K562 (cell line): ENCODE results near the gene IBA57. TPM values are rescaled to one million over a fixed set of nuclear protein-coding genes. Genes with fewer than 3 reads are reported as not detected.

Experiments
- ATAC-seq: fragments of 200-7000 bp; cut with Tn5 transposase; 3 replicates; pipeline ENCODE4 v1.9.1; 2020; ENCODE audit warnings: moderate library complexity
- BruUV-seq: library from RNA; stranded (reverse); fragments of 400-500 nt; replicated peaks from 2 replicates; lab custom pipeline; 2021; lab: Mats Ljungman, UMichigan
- CTCF ChIA-PET: fragments of 300-600 bp; formaldehyde crosslinking; extraction: SDS; loops from one replicate; lab custom pipeline; 2021; ENCODE audit warnings: low intra/inter-chr PET ratio; lab: Yijun Ruan, JAX
- POLR2A ChIA-PET: fragments of 300-600, 350-650 bp; sonication (Branson Sonifier 250); formaldehyde crosslinking; extraction: SDS; loops from one replicate; lab custom pipeline; 2021; ENCODE audit warnings: antibody characterized with exemption, inconsistent platforms; lab: Yijun Ruan, JAX
- DNase-seq, 4 experiments: peaks; one replicate each; pipeline versions ENCODE4 v3.0.0 to v3.0.0-alpha.2; 2011 to 2018; ENCODE audit warnings: low spot score in 3 of 4, mixed read lengths in 3 of 4; ENCODE audit errors: extremely low read depth in 1 of 4
- FAIRE-seq: peaks from 2 replicates; lab custom pipeline; 2011; peaks lifted over from hg19 to GRCh38; lab: Jason Lieb, UNC
- H2AFZ ChIP-seq: 2 replicates; pipeline ENCODE4 v1.6.0; 2011; ENCODE audit warnings: low read depth, low read length, control low read depth, inconsistent platforms
- H3K27ac ChIP-seq: fragments of 200-600 bp; 3 replicates; pipeline ENCODE4 v1.8.0; 2011; ENCODE audit warnings: low read depth, mild to moderate bottlenecking, control low read depth, inconsistent platforms, low read length, moderate library complexity, mixed read lengths; ENCODE audit errors: extremely low read depth
- H3K27me3 ChIP-seq, 2 experiments: fragments of 300-600 bp in 1 of 2; 2 replicates in 1 of 2; 3 replicates in 1 of 2; pipeline versions ENCODE4 v1.6.0 to v1.8.0; 2011; ENCODE audit warnings: inconsistent platforms in 2 of 2, low read length in 2 of 2, mild to moderate bottlenecking in 1 of 2, mixed read lengths in 1 of 2, moderate library complexity in 1 of 2; ENCODE audit not compliant: control insufficient read depth in 2 of 2, insufficient read depth in 2 of 2
- H3K36me3 ChIP-seq: fragments of 300-600 bp; 3 replicates; pipeline ENCODE4 v1.8.0; 2011; ENCODE audit warnings: mild to moderate bottlenecking, low read length, inconsistent platforms; ENCODE audit not compliant: control insufficient read depth, insufficient read depth
- H3K4me1 ChIP-seq, 2 experiments: fragments of 200-600 bp in 1 of 2; replicated peaks in 1 of 2; 2 replicates in 1 of 2; 3 replicates in 1 of 2; pipeline versions ENCODE4 v1.5.1 to v1.8.0; 2011; ENCODE audit warnings: inconsistent platforms in 2 of 2, low read length in 2 of 2, mild to moderate bottlenecking in 1 of 2, mixed read lengths in 1 of 2, moderate library complexity in 1 of 2; ENCODE audit not compliant: control insufficient read depth in 2 of 2, insufficient read depth in 2 of 2
- H3K4me2 ChIP-seq: 2 replicates; pipeline ENCODE4 v1.6.1; 2011; ENCODE audit warnings: low read length, control low read depth, inconsistent platforms, mixed read lengths; ENCODE audit not compliant: insufficient read depth
- H3K4me3 ChIP-seq: fragments of 200-600 bp; sonication (generic), shearing (Covaris generic); 2 replicates; pipeline ENCODE4 v1.5.1; 2016; ENCODE audit warnings: control low read depth, inconsistent platforms
- H3K79me2 ChIP-seq: fragments of 200-600 bp; 3 replicates; pipeline ENCODE4 v1.8.0; 2011; ENCODE audit warnings: low read length, inconsistent platforms; ENCODE audit not compliant: control insufficient read depth, insufficient read depth
- H3K9ac ChIP-seq, 2 experiments: 2 replicates each; pipeline versions ENCODE4 v1.6.0 to v1.6.1; 2011; ENCODE audit warnings: low read depth in 2 of 2, low read length in 2 of 2, control low read depth in 1 of 2, inconsistent platforms in 1 of 2, mild to moderate bottlenecking in 1 of 2, mixed read lengths in 1 of 2; ENCODE audit not compliant: insufficient read depth in 1 of 2
- H3K9me1 ChIP-seq: one replicate; pipeline ENCODE4 v1.6.0; 2011; ENCODE audit warnings: inconsistent platforms, mild to moderate bottlenecking, low read length, moderate library complexity; ENCODE audit not compliant: control insufficient read depth, insufficient read depth
- H3K9me3 ChIP-seq: replicated peaks from 2 replicates; pipeline ENCODE4 v1.5.1; 2011; ENCODE audit warnings: low read depth, low read length, inconsistent platforms; ENCODE audit not compliant: control insufficient read depth, insufficient read depth
- H4K20me1 ChIP-seq: replicated peaks from 2 replicates; pipeline ENCODE4 v1.6.1; 2011; ENCODE audit warnings: low read length, inconsistent platforms, mixed read lengths; ENCODE audit not compliant: control insufficient read depth, insufficient read depth
- CCAR2 ChIP-seq: fragments of 200-400 bp; formaldehyde crosslinking; IDR thresholded peaks from 2 replicates; pipeline ENCODE4 v1.6.1; 2017; ENCODE audit warnings: mild to moderate bottlenecking, low read depth, low read length
- DACH1 ChIP-seq: fragments of 450-650 bp; IDR thresholded peaks from 2 replicates; pipeline ENCODE4 v1.6.1; 2018; ENCODE audit not compliant: partially characterized antibody
- ELF2 ChIP-seq: fragments of 250-450 bp; sonication (Bioruptor Pico); IDR thresholded peaks from 2 replicates; pipeline ENCODE4 v1.5.0; 2021; ENCODE audit warnings: mild to moderate bottlenecking
- KHSRP ChIP-seq: fragments of 450-650 bp; IDR thresholded peaks from 2 replicates; pipeline ENCODE4 v1.6.1; 2017
- MYNN ChIP-seq, 2 experiments: sonication (generic); formaldehyde crosslinking in 1 of 2; IDR thresholded peaks; 2 replicates each; pipeline versions ENCODE4 v1.5.0 to v1.6.1; 2016 to 2020; ENCODE audit warnings: antibody characterized with exemption in 1 of 2, missing genetic modification reagents in 1 of 2
- NFATC3 ChIP-seq: fragments of 450-650 bp; IDR thresholded peaks from 2 replicates; pipeline ENCODE4 v1.6.1; 2017; ENCODE audit warnings: mild to moderate bottlenecking
- SAP30 ChIP-seq: fragments of 200-600 bp; sonication (generic); IDR thresholded peaks from 2 replicates; pipeline ENCODE4 v1.6.1; 2012; ENCODE audit warnings: borderline replicate concordance, low read depth, mild to moderate bottlenecking, moderate library complexity, low read length, control low read depth, inconsistent platforms; ENCODE audit not compliant: insufficient read depth, poor library complexity, severe bottlenecking
- ZNF324 ChIP-seq: fragments of 250-450 bp; sonication (Bioruptor Pico); IDR thresholded peaks from 2 replicates; pipeline ENCODE4 v1.4.0; 2020; ENCODE audit warnings: mild to moderate bottlenecking
- ZNF589 ChIP-seq: fragments of 200-800 bp; sonication (Bioruptor generic); IDR thresholded peaks from 2 replicates; pipeline ENCODE4 v1.6.1; 2016; ENCODE audit warnings: low read depth, missing genetic modification characterization, missing compliant biosample characterization
- ZNF778 ChIP-seq: fragments of 450-650 bp; formaldehyde crosslinking; IDR thresholded peaks from 2 replicates; pipeline ENCODE4 v1.4.0; 2020; ENCODE audit warnings: mild to moderate bottlenecking, moderate library complexity
- ZSCAN29 ChIP-seq: fragments of 450-650 bp; IDR thresholded peaks from 2 replicates; pipeline ENCODE4 v1.6.1; 2017
- WGBS: fragments of 100-300 bp; shearing (Covaris generic); methylation state at CpG from one replicate; pipeline ENCODE4 v1.1.6; 2016; ENCODE audit warnings: low coverage, mixed read lengths; ENCODE audit not compliant: insufficient coverage; ENCODE audit errors: missing lambda C conversion rate; 5-methylcytosine and 5-hydroxymethylcytosine counted together
- in situ Hi-C: fragments of 300-500 bp; cut with MboI; formaldehyde crosslinking; loops from 4 replicates; pipeline ENCODE4 v1.15.0; 2018; ENCODE audit warnings: inconsistent platforms, mixed read lengths
- intact Hi-C: fragments of 100-400 bp; cut with micrococcal nuclease; formaldehyde crosslinking; loops from 2 replicates; pipeline ENCODE4 v1.14.2; 2022
- polyA plus RNA-seq, 8 experiments: library from polyadenylated mRNA; depleted of rRNA in 4 of 8; stranded (reverse) in 5 of 8; unstranded in 3 of 8; fragments of >200 nt; fragmentation: Nextera tagmentation in 2 of 8; fragmentation: Illumina TruSeq in 1 of 8; extraction: Ambion mirVana in 2 of 8; extraction: Trizol in 1 of 8; gene quantifications; 2 replicates each; pipeline versions ENCODE4 v1.2.1 to v1.2.3, GENCODE V29; 2011 to 2014; ENCODE audit warnings: inconsistent platforms in 1 of 8, missing spikeins in 1 of 8
- total RNA-seq, 7 experiments: library from RNA; depleted of rRNA in 6 of 7; stranded (reverse); fragments of >200 nt in 6 of 7; fragmentation: Illumina TruSeq in 2 of 7; extraction: Trizol in 2 of 7; gene quantifications; 2 replicates each; pipeline versions ENCODE4 v1.2.1 to v1.2.3, GENCODE V29; 2011 to 2021; ENCODE audit warnings: low replicate concordance in 1 of 7
- TF ChIP-seq, protein P1 (sequence below): sonication (generic); formaldehyde crosslinking; IDR thresholded peaks from 2 replicates; pipeline ENCODE4 v1.9.0; 2022; ENCODE audit warnings: mild to moderate bottlenecking, missing genetic modification reagents
- TF ChIP-seq, protein P2 (sequence below): fragments of 450-650 bp; IDR thresholded peaks from 2 replicates; pipeline ENCODE4 v1.6.1; 2016; ENCODE audit warnings: missing biosample characterization, missing genetic modification characterization
- TF ChIP-seq, protein P3 (sequence below): fragments of 450-650 bp; formaldehyde crosslinking; IDR thresholded peaks from 2 replicates; pipeline ENCODE4 v1.4.0; 2020; ENCODE audit warnings: mild to moderate bottlenecking, moderate library complexity
- TF ChIP-seq, protein P4 (sequence below): IDR thresholded peaks from 2 replicates; pipeline ENCODE4 v1.6.1; 2011; ENCODE audit not compliant: insufficient read length; ENCODE audit errors: extremely low read depth

Gene IBA57
- total and polyA plus RNA-seq, 9 of the 15 experiments (the other 6 are each of a cell fraction or from before 2014, with no cell fraction given): 0.77 to 15.5 (median 2.7) TPM

DNA sequence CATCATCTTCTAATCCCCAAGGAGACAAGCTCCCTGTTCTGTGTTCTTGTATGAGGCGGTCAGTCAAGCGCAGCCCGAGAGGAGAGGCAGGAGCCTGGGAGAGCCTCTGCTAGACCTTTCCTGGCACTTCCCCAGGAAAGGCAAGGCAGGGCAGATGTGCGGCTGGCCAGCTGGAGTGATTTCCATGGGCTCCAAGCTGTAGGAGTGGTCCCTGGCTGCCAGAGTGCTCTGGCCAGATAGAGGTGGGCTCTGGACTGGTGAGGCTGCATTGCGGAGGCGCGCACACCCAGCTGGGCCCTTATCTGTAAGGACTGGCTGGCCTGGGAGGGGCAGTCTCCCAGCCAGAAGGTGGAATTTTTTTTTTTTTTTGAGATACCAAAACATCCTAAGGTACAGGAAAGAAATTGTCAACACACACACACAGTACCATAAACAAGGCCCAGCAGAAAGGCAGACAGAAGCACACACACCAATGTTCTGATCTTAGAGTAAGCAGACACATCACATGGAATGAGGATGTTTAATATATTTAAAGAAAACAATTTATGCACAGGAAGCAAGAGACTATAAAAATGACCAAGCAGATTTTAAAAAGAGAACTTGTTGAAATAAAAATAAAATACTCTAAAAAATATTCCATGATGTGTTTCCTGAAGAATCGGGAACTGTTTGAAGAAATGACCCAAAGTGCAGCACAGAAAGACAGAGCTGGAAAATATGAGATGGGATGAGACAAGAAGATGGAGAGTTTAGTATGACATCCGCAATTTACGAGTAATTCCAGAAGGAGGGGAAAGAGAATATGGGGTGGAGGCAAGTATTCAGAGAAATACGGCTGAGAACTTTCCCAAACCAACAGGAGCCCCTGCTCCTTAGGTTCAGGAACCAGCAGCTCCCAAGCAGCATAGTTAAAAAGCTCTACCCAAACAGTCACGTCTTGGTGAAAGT, 13.4 kb downstream of the IBA57 start:
- Histone ChIP-seq H3K9me3 (no peaks in the 10 kb centered on the region), H3K27ac (no peak overlapping the region), H3K27me3 (no peaks in the 10 kb centered on the region), H3K4me1 (peaks cover 22 to 43% of the 10 kb centered on the region in 2 experiments; a peak in 4 of 5 replicates), H4K20me1 (0 out of 2 replicates have a peak, but pooled peaks cover 4% of the 10 kb centered on the region), H3K4me3 (no peak overlapping the region), H2AFZ (no peak overlapping the region), H3K9ac (peak overlapping the region in 1 of 2 experiments; percentile 32; a peak in 2 of 4 replicates), H3K9me1 (no peaks in the 10 kb centered on the region), H3K36me3 (peaks cover 10% of the 10 kb centered on the region; the same call in 2 of the 3 replicates), H3K79me2 (0 out of 3 replicates have a peak, but pooled peaks cover 4% of the 10 kb centered on the region), H3K4me2 (peak overlapping the region; percentile 62)
- in situ Hi-C loops: no loop called here
- DNase-seq (peak; percentile 87 to 93 (median 90)), ATAC-seq (peak; percentile 84), FAIRE-seq (peak; percentile 92)
- POLR2A ChIA-PET: interaction anchor here (0.5 to 3.7 kb wide), 7 partner anchors 9 to 341 kb away, joined by 3 to 32 read pairs (median 3); partner anchors contain the start of gene IBA57
- 27% methylated on average over 12 of the region's 12 CpGs for WGBS
- intact Hi-C loops: no loop called here
- CTCF ChIA-PET: interaction anchor here (0.7 kb wide), 1 partner anchor 741 kb away, joined by 3 read pairs; no protein-coding TSS in a partner anchor
- no TSS peak for BruUV-seq
- TF ChIP-seq, protein P1, sequence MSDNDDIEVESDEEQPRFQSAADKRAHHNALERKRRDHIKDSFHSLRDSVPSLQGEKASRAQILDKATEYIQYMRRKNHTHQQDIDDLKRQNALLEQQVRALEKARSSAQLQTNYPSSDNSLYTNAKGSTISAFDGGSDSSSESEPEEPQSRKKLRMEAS (CRISPR knock-in tag): peak; percentile 49; the same call in 1 of the 2 replicates
- TF ChIP-seq KHSRP: peak; percentile 27; the same call in 1 of the 2 replicates
- no peak for TF ChIP-seq CCAR2
- no peak for TF ChIP-seq ZSCAN29
- TF ChIP-seq, protein P2, sequence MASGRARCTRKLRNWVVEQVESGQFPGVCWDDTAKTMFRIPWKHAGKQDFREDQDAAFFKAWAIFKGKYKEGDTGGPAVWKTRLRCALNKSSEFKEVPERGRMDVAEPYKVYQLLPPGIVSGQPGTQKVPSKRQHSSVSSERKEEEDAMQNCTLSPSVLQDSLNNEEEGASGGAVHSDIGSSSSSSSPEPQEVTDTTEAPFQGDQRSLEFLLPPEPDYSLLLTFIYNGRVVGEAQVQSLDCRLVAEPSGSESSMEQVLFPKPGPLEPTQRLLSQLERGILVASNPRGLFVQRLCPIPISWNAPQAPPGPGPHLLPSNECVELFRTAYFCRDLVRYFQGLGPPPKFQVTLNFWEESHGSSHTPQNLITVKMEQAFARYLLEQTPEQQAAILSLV: no peak
- TF ChIP-seq ZNF324 (CRISPR knock-in tag): no peak
- no peak for TF ChIP-seq SAP30
- TF ChIP-seq, protein P3, sequence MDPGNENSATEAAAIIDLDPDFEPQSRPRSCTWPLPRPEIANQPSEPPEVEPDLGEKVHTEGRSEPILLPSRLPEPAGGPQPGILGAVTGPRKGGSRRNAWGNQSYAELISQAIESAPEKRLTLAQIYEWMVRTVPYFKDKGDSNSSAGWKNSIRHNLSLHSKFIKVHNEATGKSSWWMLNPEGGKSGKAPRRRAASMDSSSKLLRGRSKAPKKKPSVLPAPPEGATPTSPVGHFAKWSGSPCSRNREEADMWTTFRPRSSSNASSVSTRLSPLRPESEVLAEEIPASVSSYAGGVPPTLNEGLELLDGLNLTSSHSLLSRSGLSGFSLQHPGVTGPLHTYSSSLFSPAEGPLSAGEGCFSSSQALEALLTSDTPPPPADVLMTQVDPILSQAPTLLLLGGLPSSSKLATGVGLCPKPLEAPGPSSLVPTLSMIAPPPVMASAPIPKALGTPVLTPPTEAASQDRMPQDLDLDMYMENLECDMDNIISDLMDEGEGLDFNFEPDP (CRISPR knock-in tag): no peak
- no peak for TF ChIP-seq ZNF778 (CRISPR knock-in tag)
- peak; percentile 86 for TF ChIP-seq ZNF589 (CRISPR knock-in tag)
- TF ChIP-seq NFATC3: peak; percentile 23; the same call in 1 of the 2 replicates
- TF ChIP-seq, protein P4, sequence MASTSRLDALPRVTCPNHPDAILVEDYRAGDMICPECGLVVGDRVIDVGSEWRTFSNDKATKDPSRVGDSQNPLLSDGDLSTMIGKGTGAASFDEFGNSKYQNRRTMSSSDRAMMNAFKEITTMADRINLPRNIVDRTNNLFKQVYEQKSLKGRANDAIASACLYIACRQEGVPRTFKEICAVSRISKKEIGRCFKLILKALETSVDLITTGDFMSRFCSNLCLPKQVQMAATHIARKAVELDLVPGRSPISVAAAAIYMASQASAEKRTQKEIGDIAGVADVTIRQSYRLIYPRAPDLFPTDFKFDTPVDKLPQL: no peak
- TF ChIP-seq ELF2 (CRISPR knock-in tag): no peak
- peak; percentile 95 for TF ChIP-seq DACH1
- peak; percentile 94 for TF ChIP-seq MYNN (IDR thresholded peaks at IDR 0.05)
- no peak for TF ChIP-seq MYNN (CRISPR knock-in tag; IDR thresholded peaks at IDR 0.05)
